A549 (cell line): ENCODE measurements around the gene CTCF.

ENCODE experiments used
- BHLHE40 ChIP-seq: IDR thresholded peaks from 2 replicates; pipeline ENCODE4 v1.6.1; 2012; ENCODE audit warnings: low read depth, low read length, inconsistent platforms
- CEBPB ChIP-seq, 2 experiments: fragments of >200 bp in 1 of 2; sonication (Bioruptor Twin) in 1 of 2; formaldehyde crosslinking in 1 of 2; IDR thresholded peaks; 2 replicates each; pipeline ENCODE4 v1.6.1; 2012 to 2016
- CTCF ChIP-seq: fragments of >200 bp; sonication (Bioruptor Twin); formaldehyde crosslinking; IDR thresholded peaks from 3 replicates; pipeline ENCODE4 v1.5.1; 2016
- EP300 ChIP-seq, 2 experiments: fragments of >200 bp; sonication (Bioruptor Twin); formaldehyde crosslinking; IDR thresholded peaks; 2 replicates in 1 of 2; 3 replicates in 1 of 2; pipeline ENCODE4 v1.6.1; 2016 to 2017
- KDM5A ChIP-seq: fragments of 200-600 bp; sonication (generic); IDR thresholded peaks from 2 replicates; pipeline ENCODE4 v1.6.1; 2016; ENCODE audit warnings: antibody characterized with exemption, mild to moderate bottlenecking
- POLR2A ChIP-seq: IDR thresholded peaks from 2 replicates; pipeline ENCODE4 v1.6.1; 2012; ENCODE audit warnings: mild to moderate bottlenecking, low read length
- RFX5 ChIP-seq: fragments of 450-650 bp; IDR thresholded peaks from 2 replicates; pipeline ENCODE4 v1.7.1; 2014; ENCODE audit warnings: antibody characterized with exemption, mild to moderate bottlenecking, moderate library complexity

- TF ChIP-seq CTCF, result no peak
- no peak for TF ChIP-seq EP300 (IDR thresholded peaks at IDR 0.05)
- TF ChIP-seq CEBPB (IDR thresholded peaks at IDR 0.05), result no peak
- TF ChIP-seq POLR2A, result no peak
- no peak for TF ChIP-seq BHLHE40
- no peak for TF ChIP-seq RFX5
- no peak for TF ChIP-seq KDM5A
Observed at GRCh38 chr16:67605641-67606040, 43.3 kb downstream of the CTCF start.
